Measurements from ENCODE around the gene LRCOL1.

DNA sequence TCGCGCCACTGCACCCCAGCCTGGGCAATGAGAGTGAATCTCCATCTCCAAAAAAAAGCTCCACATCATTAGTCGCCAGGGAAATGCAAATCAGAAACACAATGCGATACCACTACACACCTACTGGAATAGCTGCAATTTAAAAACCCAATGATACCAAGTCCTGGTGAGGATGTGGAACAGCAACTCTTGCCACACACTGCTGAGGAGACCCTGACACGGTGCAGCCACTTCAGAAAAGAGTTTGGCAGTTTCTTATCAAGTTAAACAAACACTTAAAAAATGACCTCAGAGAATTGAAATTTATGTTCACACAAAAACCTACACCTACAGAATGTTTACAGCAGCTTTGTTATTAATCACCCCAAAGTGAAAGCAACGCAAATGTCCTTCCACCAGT lies 20.3 kb upstream of the LRCOL1 start:
- TF ChIP-seq CTCF (IDR thresholded peaks at IDR 0.05) (no peak), POLR2AphosphoS5 (IDR thresholded peaks at IDR 0.05; ENCODE audit: insufficient read depth in 1 of 2, low read depth in 1 of 2) (no peak), POLR2A (IDR thresholded peaks at IDR 0.05) (no peak)
